DOHH2 (cell line): ENCODE measurements around the gene DNAJB6.

Experiments used
- H3F3A ChIP-seq: fragments of 200-600 bp; sonication (generic), shearing (Covaris generic); 2 replicates; pipeline ENCODE4 v1.6.0; 2016; ENCODE audit warnings: antibody characterized with exemption, mild to moderate bottlenecking; ENCODE audit not compliant: control insufficient read depth, insufficient read depth
- H3K27ac ChIP-seq: fragments of 200-600 bp; sonication (generic); 2 replicates; pipeline ENCODE4 v1.5.1; 2014; ENCODE audit warnings: low read depth, mild to moderate bottlenecking, low read length, moderate library complexity
- H3K27me3 ChIP-seq: fragments of 200-600 bp; sonication (generic); 2 replicates; pipeline ENCODE4 v1.6.1; 2014; ENCODE audit warnings: mild to moderate bottlenecking, low read length, mixed read lengths; ENCODE audit not compliant: control insufficient read depth
- H3K36me3 ChIP-seq: fragments of 200-600 bp; sonication (generic); 2 replicates; pipeline ENCODE4 v1.6.1; 2014; ENCODE audit warnings: mild to moderate bottlenecking, low read length, moderate library complexity, mixed read lengths; ENCODE audit not compliant: control insufficient read depth
- H3K4me1 ChIP-seq: fragments of 200-600 bp; sonication (generic); 2 replicates; pipeline ENCODE4 v1.6.1; 2014; ENCODE audit warnings: mild to moderate bottlenecking, low read length, mixed read lengths; ENCODE audit not compliant: control insufficient read depth
- H3K4me2 ChIP-seq: fragments of 200-600 bp; sonication (generic); 2 replicates; pipeline ENCODE4 v1.6.0; 2014; ENCODE audit warnings: mild to moderate bottlenecking, low read length, moderate library complexity
- H3K4me3 ChIP-seq: fragments of 200-600 bp; sonication (generic); 2 replicates; pipeline ENCODE4 v1.5.1; 2014; ENCODE audit warnings: mild to moderate bottlenecking, low read length, mixed read lengths
- H3K79me2 ChIP-seq: fragments of 200-600 bp; sonication (generic); 2 replicates; pipeline ENCODE4 v1.6.1; 2014; ENCODE audit warnings: mild to moderate bottlenecking, low read length, mixed read lengths; ENCODE audit not compliant: control insufficient read depth
- H3K9me2 ChIP-seq: fragments of 200-600 bp; sonication (generic); replicated peaks from 2 replicates; pipeline ENCODE4 v1.6.1; 2014; ENCODE audit warnings: mild to moderate bottlenecking, low read length, mixed read lengths; ENCODE audit not compliant: control insufficient read depth
- H3K9me3 ChIP-seq: fragments of 200-600 bp; sonication (generic); 2 replicates; pipeline ENCODE4 v1.6.1; 2014; ENCODE audit warnings: antibody characterized with exemption, low read length, mixed read lengths; ENCODE audit not compliant: control insufficient read depth, insufficient read depth
- H4K20me1 ChIP-seq: fragments of 200-600 bp; sonication (generic); 2 replicates; pipeline ENCODE4 v1.6.0; 2014; ENCODE audit warnings: low read depth, mild to moderate bottlenecking, antibody characterized with exemption, low read length, moderate library complexity; ENCODE audit not compliant: control insufficient read depth, insufficient read depth
- EZH2phosphoT487 ChIP-seq: fragments of 200-600 bp; sonication (generic); IDR thresholded peaks from 2 replicates; pipeline ENCODE4 v1.6.1; 2017; ENCODE audit warnings: borderline replicate concordance, mild to moderate bottlenecking, antibody characterized with exemption, low read length, moderate library complexity, mixed read lengths
- TF ChIP-seq, protein P1 (sequence below): fragments of 200-600 bp; sonication (generic); IDR thresholded peaks from one replicate; pipeline ENCODE4 v1.5.1; 2014; ENCODE audit warnings: antibody characterized with exemption, mild to moderate bottlenecking, low read depth, low read length; ENCODE audit not compliant: poor library complexity, severe bottlenecking

DNAJB6 gene

DNA sequence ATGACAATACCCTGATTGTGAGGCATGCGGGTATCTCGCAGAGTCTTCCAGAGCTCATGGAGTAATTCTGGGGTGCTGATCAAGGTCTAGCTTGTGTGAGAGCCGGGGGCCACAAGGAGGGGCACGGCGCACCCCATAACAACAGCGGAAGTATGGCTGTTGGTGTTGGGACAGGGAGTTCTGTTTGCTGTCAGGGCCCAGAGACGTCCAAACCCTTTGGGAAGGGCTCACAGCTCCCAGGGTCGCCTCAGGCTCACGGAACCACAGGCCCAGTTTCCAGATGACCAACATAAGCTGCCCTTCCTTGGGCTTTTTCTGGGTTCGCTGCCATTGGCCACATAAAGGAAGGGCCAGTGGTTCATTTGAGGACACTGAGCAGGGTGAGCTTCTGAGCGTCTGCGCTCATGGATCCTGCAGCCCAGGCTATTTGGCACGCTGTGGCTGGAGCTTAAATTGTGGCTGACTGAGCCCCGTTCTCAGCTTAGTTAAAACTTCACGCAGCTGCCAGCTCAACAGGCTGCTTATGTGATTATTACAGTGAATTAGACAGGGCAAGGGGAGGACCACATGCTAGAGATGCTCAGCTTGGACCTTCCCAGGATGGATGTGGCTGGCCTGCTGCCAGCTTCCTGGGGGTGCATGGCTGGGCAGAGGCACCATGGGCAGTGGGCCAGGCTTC is 92.3 kb downstream of the DNAJB6 start:
- no peaks in the 10 kb centered on the region for H3K9me2 ChIP-seq
- H3K9me3 ChIP-seq = no peaks in the 10 kb centered on the region
- no peak for TF ChIP-seq EZH2phosphoT487
- TF ChIP-seq, protein P1, sequence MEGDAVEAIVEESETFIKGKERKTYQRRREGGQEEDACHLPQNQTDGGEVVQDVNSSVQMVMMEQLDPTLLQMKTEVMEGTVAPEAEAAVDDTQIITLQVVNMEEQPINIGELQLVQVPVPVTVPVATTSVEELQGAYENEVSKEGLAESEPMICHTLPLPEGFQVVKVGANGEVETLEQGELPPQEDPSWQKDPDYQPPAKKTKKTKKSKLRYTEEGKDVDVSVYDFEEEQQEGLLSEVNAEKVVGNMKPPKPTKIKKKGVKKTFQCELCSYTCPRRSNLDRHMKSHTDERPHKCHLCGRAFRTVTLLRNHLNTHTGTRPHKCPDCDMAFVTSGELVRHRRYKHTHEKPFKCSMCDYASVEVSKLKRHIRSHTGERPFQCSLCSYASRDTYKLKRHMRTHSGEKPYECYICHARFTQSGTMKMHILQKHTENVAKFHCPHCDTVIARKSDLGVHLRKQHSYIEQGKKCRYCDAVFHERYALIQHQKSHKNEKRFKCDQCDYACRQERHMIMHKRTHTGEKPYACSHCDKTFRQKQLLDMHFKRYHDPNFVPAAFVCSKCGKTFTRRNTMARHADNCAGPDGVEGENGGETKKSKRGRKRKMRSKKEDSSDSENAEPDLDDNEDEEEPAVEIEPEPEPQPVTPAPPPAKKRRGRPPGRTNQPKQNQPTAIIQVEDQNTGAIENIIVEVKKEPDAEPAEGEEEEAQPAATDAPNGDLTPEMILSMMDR = no peak
- H4K20me1 ChIP-seq = no peaks in the 10 kb centered on the region
- H3F3A ChIP-seq = no peaks in the 10 kb centered on the region
- no peak overlapping the region for H3K27ac ChIP-seq
- H3K4me1 ChIP-seq = no peaks in the 10 kb centered on the region
- H3K27me3 ChIP-seq = no peaks in the 10 kb centered on the region
- H3K79me2 ChIP-seq = no peaks in the 10 kb centered on the region
- H3K36me3 ChIP-seq = no peaks in the 10 kb centered on the region
- H3K4me2 ChIP-seq = no peak overlapping the region
- no peak overlapping the region for H3K4me3 ChIP-seq

DNA sequence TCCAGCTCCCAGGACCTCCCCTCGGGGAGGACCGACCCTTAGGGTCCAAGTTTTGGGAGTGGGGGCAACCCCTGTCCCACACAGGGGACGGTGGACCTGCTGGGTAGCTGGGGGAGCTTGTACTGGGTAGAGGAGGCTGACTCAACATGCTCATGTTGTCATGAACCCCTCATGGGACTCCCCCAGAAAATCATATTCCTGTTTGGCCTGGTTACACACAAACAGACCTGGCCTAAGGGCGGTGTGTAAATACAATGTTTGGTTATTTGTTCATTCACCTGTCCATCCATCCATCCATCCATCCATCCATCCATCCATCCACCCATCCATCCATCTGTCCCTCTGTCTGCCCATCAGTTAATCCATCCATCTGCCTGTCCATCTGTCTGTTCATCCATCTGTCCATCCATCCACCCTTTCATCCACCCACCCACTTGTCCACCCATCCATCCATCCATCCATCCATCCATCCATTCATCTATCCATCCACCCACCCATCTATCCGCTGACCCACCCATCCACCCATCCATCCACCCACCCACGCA is 92.9 kb downstream of the DNAJB6 start:
- no peak overlapping the region for H3K4me3 ChIP-seq
- H3K27me3 ChIP-seq = no peaks in the 10 kb centered on the region
- no peaks in the 10 kb centered on the region for H3K36me3 ChIP-seq
- H3K9me2 ChIP-seq = no peaks in the 10 kb centered on the region
- H3F3A ChIP-seq = no peaks in the 10 kb centered on the region
- H4K20me1 ChIP-seq = no peaks in the 10 kb centered on the region
- H3K79me2 ChIP-seq = no peaks in the 10 kb centered on the region
- H3K4me1 ChIP-seq = no peaks in the 10 kb centered on the region
- no peak overlapping the region for H3K4me2 ChIP-seq
- no peaks in the 10 kb centered on the region for H3K9me3 ChIP-seq
- H3K27ac ChIP-seq = no peak overlapping the region
- TF ChIP-seq, protein P1 = no peak
- TF ChIP-seq EZH2phosphoT487 = no peak

DNA sequence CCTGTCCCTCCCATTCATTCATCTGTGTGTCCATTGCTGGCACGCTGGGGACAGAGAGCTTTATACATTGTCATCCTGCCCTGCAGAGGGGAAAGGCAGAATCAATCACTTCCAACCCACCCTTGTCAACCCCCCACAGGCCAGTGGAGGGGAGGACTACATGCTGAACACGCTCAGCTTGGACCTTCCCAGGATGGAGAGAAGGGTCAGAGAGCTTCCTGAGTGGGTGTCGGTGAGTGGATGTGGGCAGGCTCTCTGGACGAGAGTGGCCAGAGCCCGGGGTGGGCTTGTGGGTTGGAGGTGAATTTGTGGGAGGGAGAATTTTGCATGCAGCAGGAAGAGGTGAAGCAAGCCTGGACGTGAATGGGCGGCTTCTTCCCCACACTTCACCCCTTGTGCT is 93.9 kb downstream of the DNAJB6 start:
- no peaks in the 10 kb centered on the region for H3K27me3 ChIP-seq
- no peaks in the 10 kb centered on the region for H3K9me2 ChIP-seq
- no peaks in the 10 kb centered on the region for H3K4me1 ChIP-seq
- no peaks in the 10 kb centered on the region for H3K79me2 ChIP-seq
- H3K9me3 ChIP-seq = no peaks in the 10 kb centered on the region
- no peak overlapping the region for H3K4me3 ChIP-seq
- TF ChIP-seq, protein P1 = no peak
- no peak for TF ChIP-seq EZH2phosphoT487
- no peak overlapping the region for H3K4me2 ChIP-seq
- no peak overlapping the region for H3K27ac ChIP-seq
- no peaks in the 10 kb centered on the region for H3F3A ChIP-seq
- no peaks in the 10 kb centered on the region for H4K20me1 ChIP-seq
- no peaks in the 10 kb centered on the region for H3K36me3 ChIP-seq
